NCI-H1436 treated with DMSO at 0.1 percent for 48 hours (cell line): ENCODE data around the gene HTR7.

Experiments
- DNase-seq: peaks from one replicate; lab custom pipeline; 2025; lab: John Stamatoyannopoulos, UW

HTR7 gene

GRCh38 chr10:90740265-90740664 lies 117.6 kb downstream of the HTR7 start:
- no peak for DNase-seq

- no peak for DNase-seq
Measured at GRCh38 chr10:90738885-90739284, 119.0 kb downstream of the HTR7 start.

- no peak for DNase-seq
Measured at GRCh38 chr10:90734415-90734814, 123.4 kb downstream of the HTR7 start.

GRCh38 chr10:90732581-90732980 lies 125.3 kb downstream of the HTR7 start:
- no peak for DNase-seq

- DNase-seq, result no peak
Measured at GRCh38 chr10:90723416-90724068, 134.3 kb downstream of the HTR7 start.

GRCh38 chr10:90722832-90723231 lies 135.0 kb downstream of the HTR7 start:
- DNase-seq, result no peak

- DNase-seq, result no peak
Measured at GRCh38 chr10:90718182-90718581, 139.7 kb downstream of the HTR7 start.

GRCh38 chr10:90712529-90712928 lies 145.3 kb downstream of the HTR7 start:
- DNase-seq, result no peak

- no peak for DNase-seq
Measured at GRCh38 chr10:90709727-90710126, 148.1 kb downstream of the HTR7 start.

- DNase-seq, result no peak
Measured at GRCh38 chr10:90707657-90708056, 150.2 kb downstream of the HTR7 start.

GRCh38 chr10:90701428-90701827 lies 156.4 kb downstream of the HTR7 start:
- DNase-seq, result no peak

GRCh38 chr10:90695915-90696676 lies 161.7 kb downstream of the HTR7 start:
- no peak for DNase-seq
